GM20000 (cell line): ENCODE results near the gene PALS2.

ENCODE experiments used
- DNase-seq: peaks from one replicate; pipeline ENCODE4 v3.0.0; 2012; ENCODE audit warnings: low spot score
- CTCF ChIP-seq: IDR thresholded peaks from 2 replicates; pipeline ENCODE4 v1.5.1; 2012; ENCODE audit warnings: mild to moderate bottlenecking, control low read depth; ENCODE audit errors: extremely low read depth, missing control alignments

Gene PALS2

DNA sequence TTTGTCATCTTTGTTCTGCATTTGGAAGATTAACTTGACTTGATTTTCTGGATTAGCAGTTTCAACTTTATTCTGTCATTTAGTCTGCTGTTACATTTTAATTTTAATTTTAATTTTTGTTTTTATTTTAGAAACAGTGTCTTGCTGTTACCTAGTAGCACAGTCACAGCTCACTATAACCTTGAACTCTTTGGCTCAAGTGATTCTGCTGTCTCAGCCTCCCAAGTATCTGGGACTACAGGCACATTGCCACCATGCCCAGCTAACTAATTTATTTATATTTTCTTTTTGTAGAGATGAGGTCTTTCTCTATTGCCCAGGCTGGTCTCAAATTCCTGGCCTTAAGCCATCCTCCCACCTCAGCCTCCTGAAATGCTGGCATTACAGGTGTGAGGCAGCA lies 35.3 kb downstream of the PALS2 start:
- TF ChIP-seq CTCF = no peak
- DNase-seq = no peak

- TF ChIP-seq CTCF = no peak
- no peak for DNase-seq
Measured at GRCh38 chr7:24609059-24609458, 35.8 kb downstream of the PALS2 start.

DNA sequence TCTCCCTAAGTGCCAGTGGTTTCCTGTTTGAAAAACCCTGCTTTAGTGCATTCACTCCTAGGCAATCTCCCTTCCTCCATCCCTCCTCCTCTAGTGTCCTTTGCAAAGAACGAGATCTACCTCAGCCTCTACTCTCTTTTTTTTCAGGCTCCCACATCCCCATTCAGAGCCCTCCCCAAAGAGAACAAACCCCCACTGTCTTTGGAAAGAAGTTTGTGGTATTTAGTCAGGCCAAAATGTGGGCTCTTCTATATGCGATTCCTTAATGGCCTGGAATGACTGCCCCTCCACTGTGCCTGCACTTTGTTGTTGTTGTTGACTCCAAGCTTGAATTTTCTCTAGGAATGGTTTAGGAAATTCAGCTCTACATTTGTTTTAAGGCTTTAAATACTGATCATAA lies 36.3 kb downstream of the PALS2 start:
- no peak for TF ChIP-seq CTCF
- no peak for DNase-seq

GRCh38 chr7:24611130-24611529 lies 37.9 kb downstream of the PALS2 start:
- TF ChIP-seq CTCF = no peak
- no peak for DNase-seq

DNA sequence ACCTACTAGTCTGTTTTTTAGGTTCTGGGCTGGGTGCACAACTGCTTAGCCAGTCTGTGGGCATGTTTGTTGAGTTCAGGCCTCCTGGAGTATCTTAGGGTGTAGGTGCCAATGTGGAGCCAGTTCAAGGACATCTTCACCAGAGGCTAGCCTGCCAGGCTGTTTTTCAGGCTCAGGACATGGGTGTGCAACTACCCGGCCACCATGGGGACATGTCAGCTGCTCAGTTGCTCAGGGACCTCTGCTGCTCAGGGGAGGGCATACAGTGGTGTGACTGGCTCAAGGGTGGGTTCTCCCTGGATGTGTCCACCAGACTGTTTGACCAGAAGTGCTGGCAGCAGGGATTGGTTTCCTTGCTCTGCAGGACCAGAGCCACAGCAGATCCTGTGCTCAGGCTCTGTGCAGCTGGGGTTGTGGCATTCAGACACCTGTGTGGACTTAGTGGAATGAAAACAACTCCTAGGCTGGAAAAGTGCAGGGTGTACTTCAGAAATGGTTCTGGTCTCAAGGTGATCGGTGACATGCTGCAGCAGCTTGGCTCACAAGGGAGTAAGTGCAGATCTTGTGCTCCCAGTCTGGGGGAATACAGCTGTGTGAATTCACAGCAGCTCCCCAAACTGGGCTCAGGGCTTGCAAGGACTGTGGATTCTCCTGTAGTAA lies 44.8 kb downstream of the PALS2 start:
- DNase-seq = no peak
- TF ChIP-seq CTCF = no peak

- no peak for DNase-seq
- no peak for TF ChIP-seq CTCF
Measured at GRCh38 chr7:24619978-24620377, 46.7 kb downstream of the PALS2 start.

GRCh38 chr7:24622646-24623182 lies 49.5 kb downstream of the PALS2 start:
- TF ChIP-seq CTCF = no peak
- no peak for DNase-seq
